ENCODE data around the gene RBMS3. TPM values are rescaled to one million over a fixed set of nuclear protein-coding genes. Genes with fewer than 3 reads are reported as not detected.
"Not testable (repeated sequence)": the region's sequence is repeated elsewhere in the genome, so short reads cannot be mapped to it uniquely, and the experiment has no call there.

Gene RBMS3
- total and polyA plus RNA-seq, 2 donors = 12.8 to 19.9 TPM

GRCh38 chr3:29789686-29790085 is 508.8 kb downstream of the RBMS3 start:
- Histone ChIP-seq H3K4me1 (ENCODE audit: control insufficient read depth in 2 of 2, insufficient read depth in 2 of 2, low read length in 2 of 2) (no peaks in the 10 kb centered on the region), H3K9me3 (ENCODE audit: control insufficient read depth in 2 of 2, insufficient read depth in 1 of 2, low read length in 1 of 2) (peaks cover 0 to 3% of the 10 kb centered on the region in 2 donors), H3K27ac (ENCODE audit: low read depth in 1 of 2, low read length in 1 of 2) (no peak overlapping the region), H3K27me3 (ENCODE audit: control insufficient read depth in 2 of 2, insufficient read depth in 1 of 2, low read length in 1 of 2) (no peaks in the 10 kb centered on the region), H3K36me3 (ENCODE audit: control insufficient read depth in 2 of 2, insufficient read depth in 2 of 2, low read length in 1 of 2) (no peaks in the 10 kb centered on the region), H3K4me3 (ENCODE audit: low read length in 2 of 2) (no peak overlapping the region)
- DNase-seq (ENCODE audit: low read depth in 6 of 9, low spot score in 9 of 9) = no peak
- WGBS = 91% methylated on average over 1 of the region's 1 CpG

- DNase-seq (ENCODE audit: low read depth in 6 of 9, low spot score in 9 of 9) = no peak
Observed at GRCh38 chr3:29796808-29797207, 515.9 kb downstream of the RBMS3 start.

GRCh38 chr3:29802057-29802456 is 521.2 kb downstream of the RBMS3 start:
- Histone ChIP-seq H3K27me3 (ENCODE audit: control insufficient read depth in 2 of 2, insufficient read depth in 1 of 2, low read length in 1 of 2) (no peaks in the 10 kb centered on the region), H3K9me3 (ENCODE audit: control insufficient read depth in 2 of 2, insufficient read depth in 1 of 2, low read length in 1 of 2) (no peaks in the 10 kb centered on the region), H3K4me1 (ENCODE audit: control insufficient read depth in 2 of 2, insufficient read depth in 2 of 2, low read length in 2 of 2) (no peaks in the 10 kb centered on the region), H3K4me3 (ENCODE audit: low read length in 2 of 2) (no peak overlapping the region), H3K36me3 (ENCODE audit: control insufficient read depth in 2 of 2, insufficient read depth in 2 of 2, low read length in 1 of 2) (no peaks in the 10 kb centered on the region), H3K27ac (ENCODE audit: low read depth in 1 of 2, low read length in 1 of 2) (no peak overlapping the region)
- WGBS = 96% methylated on average over 4 of the region's 4 CpGs
- no peak for DNase-seq (ENCODE audit: low read depth in 6 of 9, low spot score in 9 of 9)

More at GRCh38 chr3:29796808-29797207, 515.9 kb downstream of the RBMS3 start:
- no peaks in the 10 kb centered on the region for H3K9me3 ChIP-seq (ENCODE audit: control insufficient read depth in 2 of 2, insufficient read depth in 1 of 2, low read length in 1 of 2)
- H3K36me3 ChIP-seq (ENCODE audit: control insufficient read depth in 2 of 2, insufficient read depth in 2 of 2, low read length in 1 of 2) = no peaks in the 10 kb centered on the region
- 96% methylated on average over 8 of the region's 8 CpGs for WGBS
- H3K4me3 ChIP-seq (ENCODE audit: low read length in 2 of 2) = no peak overlapping the region
- H3K4me1 ChIP-seq (ENCODE audit: control insufficient read depth in 2 of 2, insufficient read depth in 2 of 2, low read length in 2 of 2) = no peaks in the 10 kb centered on the region
- H3K27me3 ChIP-seq (ENCODE audit: control insufficient read depth in 2 of 2, insufficient read depth in 1 of 2, low read length in 1 of 2) = no peaks in the 10 kb centered on the region
- H3K27ac ChIP-seq (ENCODE audit: low read depth in 1 of 2, low read length in 1 of 2) = no peak overlapping the region

- H3K9me3 ChIP-seq (ENCODE audit: control insufficient read depth in 2 of 2, insufficient read depth in 1 of 2, low read length in 1 of 2) = no peaks in the 10 kb centered on the region
- H3K36me3 ChIP-seq (ENCODE audit: control insufficient read depth in 2 of 2, insufficient read depth in 2 of 2, low read length in 1 of 2) = no peaks in the 10 kb centered on the region
- no peaks in the 10 kb centered on the region for H3K4me1 ChIP-seq (ENCODE audit: control insufficient read depth in 2 of 2, insufficient read depth in 2 of 2, low read length in 2 of 2)
- H3K27ac ChIP-seq (ENCODE audit: low read depth in 1 of 2, low read length in 1 of 2) = no peak overlapping the region
- no peak overlapping the region for H3K4me3 ChIP-seq (ENCODE audit: low read length in 2 of 2)
- DNase-seq (ENCODE audit: low read depth in 6 of 9, low spot score in 9 of 9) = no peak
- no peaks in the 10 kb centered on the region for H3K27me3 ChIP-seq (ENCODE audit: control insufficient read depth in 2 of 2, insufficient read depth in 1 of 2, low read length in 1 of 2)
Observed at GRCh38 chr3:29804044-29804443, 523.2 kb downstream of the RBMS3 start.

- Histone ChIP-seq H3K4me3 (ENCODE audit: low read length in 2 of 2) (no peak overlapping the region), H3K4me1 (ENCODE audit: control insufficient read depth in 2 of 2, insufficient read depth in 2 of 2, low read length in 2 of 2) (no peaks in the 10 kb centered on the region), H3K27me3 (ENCODE audit: control insufficient read depth in 2 of 2, insufficient read depth in 1 of 2, low read length in 1 of 2) (no peaks in the 10 kb centered on the region), H3K27ac (ENCODE audit: low read depth in 1 of 2, low read length in 1 of 2) (no peak overlapping the region), H3K9me3 (ENCODE audit: control insufficient read depth in 2 of 2, insufficient read depth in 1 of 2, low read length in 1 of 2) (no peaks in the 10 kb centered on the region), H3K36me3 (ENCODE audit: control insufficient read depth in 2 of 2, insufficient read depth in 2 of 2, low read length in 1 of 2) (no peaks in the 10 kb centered on the region)
- WGBS = 0% methylated on average over 1 of the region's 1 CpG
- DNase-seq (ENCODE audit: low read depth in 6 of 9, low spot score in 9 of 9) = no peak
Observed at GRCh38 chr3:29805757-29806156, 524.9 kb downstream of the RBMS3 start.

GRCh38 chr3:29808324-29808723 is 527.5 kb downstream of the RBMS3 start:
- not testable (repeated sequence) for H3K4me3 ChIP-seq (ENCODE audit: low read length in 2 of 2); DNase-seq (ENCODE audit: low read depth in 6 of 9, low spot score in 9 of 9); H3K36me3 ChIP-seq (ENCODE audit: control insufficient read depth in 2 of 2, insufficient read depth in 2 of 2, low read length in 1 of 2); H3K27me3 ChIP-seq (ENCODE audit: control insufficient read depth in 2 of 2, insufficient read depth in 1 of 2, low read length in 1 of 2); H3K4me1 ChIP-seq (ENCODE audit: control insufficient read depth in 2 of 2, insufficient read depth in 2 of 2, low read length in 2 of 2); H3K27ac ChIP-seq (ENCODE audit: low read depth in 1 of 2, low read length in 1 of 2); H3K9me3 ChIP-seq (ENCODE audit: control insufficient read depth in 2 of 2, insufficient read depth in 1 of 2, low read length in 1 of 2)
- WGBS = 97% methylated on average over 3 of the region's 3 CpGs

GRCh38 chr3:29822071-29822470 is 541.2 kb downstream of the RBMS3 start:
- H3K27ac ChIP-seq (ENCODE audit: low read depth in 1 of 2, low read length in 1 of 2) = no peak overlapping the region
- no peak overlapping the region for H3K4me3 ChIP-seq (ENCODE audit: low read length in 2 of 2)
- no peaks in the 10 kb centered on the region for H3K9me3 ChIP-seq (ENCODE audit: control insufficient read depth in 2 of 2, insufficient read depth in 1 of 2, low read length in 1 of 2)
- peak in 2 of 9 donors; percentile 2 to 39 for DNase-seq (ENCODE audit: low read depth in 6 of 9, low spot score in 9 of 9)
- no peaks in the 10 kb centered on the region for H3K4me1 ChIP-seq (ENCODE audit: control insufficient read depth in 2 of 2, insufficient read depth in 2 of 2, low read length in 2 of 2)
- H3K27me3 ChIP-seq (ENCODE audit: control insufficient read depth in 2 of 2, insufficient read depth in 1 of 2, low read length in 1 of 2) = no peaks in the 10 kb centered on the region
- H3K36me3 ChIP-seq (ENCODE audit: control insufficient read depth in 2 of 2, insufficient read depth in 2 of 2, low read length in 1 of 2) = no peaks in the 10 kb centered on the region

- no peaks in the 10 kb centered on the region for H3K27me3 ChIP-seq (ENCODE audit: control insufficient read depth in 2 of 2, insufficient read depth in 1 of 2, low read length in 1 of 2)
- H3K4me3 ChIP-seq (ENCODE audit: low read length in 2 of 2) = no peak overlapping the region
- H3K36me3 ChIP-seq (ENCODE audit: control insufficient read depth in 2 of 2, insufficient read depth in 2 of 2, low read length in 1 of 2) = no peaks in the 10 kb centered on the region
- DNase-seq (ENCODE audit: low read depth in 6 of 9, low spot score in 9 of 9) = no peak
- H3K9me3 ChIP-seq (ENCODE audit: control insufficient read depth in 2 of 2, insufficient read depth in 1 of 2, low read length in 1 of 2) = no peaks in the 10 kb centered on the region
- H3K4me1 ChIP-seq (ENCODE audit: control insufficient read depth in 2 of 2, insufficient read depth in 2 of 2, low read length in 2 of 2) = no peaks in the 10 kb centered on the region
- 94% methylated on average over 1 of the region's 1 CpG for WGBS
- no peak overlapping the region for H3K27ac ChIP-seq (ENCODE audit: low read depth in 1 of 2, low read length in 1 of 2)
Observed at GRCh38 chr3:29823233-29823632, 542.4 kb downstream of the RBMS3 start.

GRCh38 chr3:29826712-29827111 is 545.8 kb downstream of the RBMS3 start:
- H3K27ac ChIP-seq (ENCODE audit: low read depth in 1 of 2, low read length in 1 of 2) = no peak overlapping the region
- no peaks in the 10 kb centered on the region for H3K9me3 ChIP-seq (ENCODE audit: control insufficient read depth in 2 of 2, insufficient read depth in 1 of 2, low read length in 1 of 2)
- no peak overlapping the region for H3K4me3 ChIP-seq (ENCODE audit: low read length in 2 of 2)
- no peaks in the 10 kb centered on the region for H3K27me3 ChIP-seq (ENCODE audit: control insufficient read depth in 2 of 2, insufficient read depth in 1 of 2, low read length in 1 of 2)
- no peaks in the 10 kb centered on the region for H3K4me1 ChIP-seq (ENCODE audit: control insufficient read depth in 2 of 2, insufficient read depth in 2 of 2, low read length in 2 of 2)
- no peaks in the 10 kb centered on the region for H3K36me3 ChIP-seq (ENCODE audit: control insufficient read depth in 2 of 2, insufficient read depth in 2 of 2, low read length in 1 of 2)
- no peak for DNase-seq (ENCODE audit: low read depth in 6 of 9, low spot score in 9 of 9)

GRCh38 chr3:29827756-29828155 is 546.9 kb downstream of the RBMS3 start:
- Histone ChIP-seq H3K4me3 (ENCODE audit: low read length in 2 of 2) (no peak overlapping the region), H3K27ac (ENCODE audit: low read depth in 1 of 2, low read length in 1 of 2) (no peak overlapping the region), H3K9me3 (ENCODE audit: control insufficient read depth in 2 of 2, insufficient read depth in 1 of 2, low read length in 1 of 2) (no peaks in the 10 kb centered on the region), H3K4me1 (ENCODE audit: control insufficient read depth in 2 of 2, insufficient read depth in 2 of 2, low read length in 2 of 2) (no peaks in the 10 kb centered on the region), H3K36me3 (ENCODE audit: control insufficient read depth in 2 of 2, insufficient read depth in 2 of 2, low read length in 1 of 2) (no peaks in the 10 kb centered on the region), H3K27me3 (ENCODE audit: control insufficient read depth in 2 of 2, insufficient read depth in 1 of 2, low read length in 1 of 2) (no peaks in the 10 kb centered on the region)
- DNase-seq (ENCODE audit: low read depth in 6 of 9, low spot score in 9 of 9) = no peak
